DND-41 (cell line): ENCODE results near the gene MAGEF1.

Experiments used
- ATAC-seq: fragments of 200-7000 bp; cut with Tn5 transposase; 3 replicates; pipeline ENCODE4 v1.9.1; 2021; ENCODE audit warnings: low read depth; ENCODE audit not compliant: insufficient read depth
- DNase-seq: peaks from one replicate; pipeline ENCODE4 v3.0.0-alpha.2; 2020
- H2AFZ ChIP-seq: 2 replicates; pipeline ENCODE4 v1.6.0; 2012; ENCODE audit warnings: low read depth, low read length
- H3K27ac ChIP-seq: 2 replicates; pipeline ENCODE4 v1.5.1; 2012; ENCODE audit warnings: low read length, inconsistent platforms
- H3K27me3 ChIP-seq: fragments of 200-600 bp; sonication (generic); 2 replicates; pipeline ENCODE4 v1.6.0; 2012; ENCODE audit warnings: low read length, mild to moderate bottlenecking, inconsistent platforms; ENCODE audit not compliant: insufficient read depth, poor library complexity
- H3K36me3 ChIP-seq: 2 replicates; pipeline ENCODE4 v1.5.1; 2012; ENCODE audit warnings: low read length, inconsistent platforms; ENCODE audit not compliant: insufficient read depth
- H3K4me1 ChIP-seq: 2 replicates; pipeline ENCODE4 v1.5.1; 2012; ENCODE audit warnings: mild to moderate bottlenecking, low read length; ENCODE audit not compliant: insufficient read depth
- H3K4me2 ChIP-seq: 2 replicates; pipeline ENCODE4 v1.6.0; 2012; ENCODE audit warnings: mild to moderate bottlenecking, moderate library complexity, low read length, inconsistent platforms; ENCODE audit not compliant: insufficient read depth
- H3K4me3 ChIP-seq, 2 experiments: fragments of 200-600 bp in 1 of 2; shearing (Covaris generic) in 1 of 2; 2 replicates each; pipeline ENCODE4 v1.5.1; 2012 to 2016; ENCODE audit warnings: inconsistent platforms in 2 of 2, low read length in 2 of 2, mild to moderate bottlenecking in 2 of 2, low read depth in 1 of 2, moderate library complexity in 1 of 2
- H3K79me2 ChIP-seq: 2 replicates; pipeline ENCODE4 v1.6.0; 2012; ENCODE audit warnings: low read length, inconsistent platforms; ENCODE audit not compliant: insufficient read depth
- H3K9ac ChIP-seq: 2 replicates; pipeline ENCODE4 v1.6.0; 2012; ENCODE audit warnings: low read depth, mild to moderate bottlenecking, inconsistent platforms, low read length, moderate library complexity
- H3K9me3 ChIP-seq: 2 replicates; pipeline ENCODE4 v1.5.1; 2012; ENCODE audit warnings: low read length, moderate library complexity, mild to moderate bottlenecking, inconsistent platforms; ENCODE audit not compliant: insufficient read depth, severe bottlenecking
- H4K20me1 ChIP-seq: 2 replicates; pipeline ENCODE4 v1.6.0; 2012; ENCODE audit warnings: low read length; ENCODE audit not compliant: insufficient read depth
- CTCF ChIP-seq: IDR thresholded peaks from 2 replicates; pipeline ENCODE4 v1.5.1; 2012; ENCODE audit warnings: borderline replicate concordance, low read length, moderate library complexity, mild to moderate bottlenecking; ENCODE audit not compliant: poor library complexity, severe bottlenecking; ENCODE audit errors: extremely low read depth
- EZH2 ChIP-seq: IDR thresholded peaks from 3 replicates; pipeline ENCODE4 v1.6.1; 2012; ENCODE audit warnings: borderline replicate concordance, low read depth, mild to moderate bottlenecking, moderate library complexity, low read length, inconsistent platforms; ENCODE audit not compliant: severe bottlenecking

Gene MAGEF1

GRCh38 chr3:184669578-184669977 is 42.3 kb downstream of the MAGEF1 start:
- no peak overlapping the region for H3K4me3 ChIP-seq
- H3K79me2 ChIP-seq: no peaks in the 10 kb centered on the region
- no peaks in the 10 kb centered on the region for H4K20me1 ChIP-seq
- H2AFZ ChIP-seq: no peak overlapping the region
- no peaks in the 10 kb centered on the region for H3K36me3 ChIP-seq
- H3K4me1 ChIP-seq: no peaks in the 10 kb centered on the region
- H3K27ac ChIP-seq: no peak overlapping the region
- ATAC-seq (no peak), DNase-seq (no peak)
- H3K9ac ChIP-seq: no peak overlapping the region
- H3K9me3 ChIP-seq: no peaks in the 10 kb centered on the region
- H3K4me2 ChIP-seq: no peak overlapping the region
- no peaks in the 10 kb centered on the region for H3K27me3 ChIP-seq
- TF ChIP-seq CTCF: no peak
- TF ChIP-seq EZH2: no peak

- no peaks in the 10 kb centered on the region for H3K79me2 ChIP-seq
- no peak for DNase-seq
- no peak overlapping the region for H3K27ac ChIP-seq
- no peaks in the 10 kb centered on the region for H3K27me3 ChIP-seq
- no peaks in the 10 kb centered on the region for H3K36me3 ChIP-seq
- no peak for ATAC-seq
- no peak for TF ChIP-seq CTCF
- TF ChIP-seq EZH2: no peak
- no peak overlapping the region for H2AFZ ChIP-seq
- no peaks in the 10 kb centered on the region for H3K9me3 ChIP-seq
- H3K4me3 ChIP-seq: no peak overlapping the region
- no peaks in the 10 kb centered on the region for H3K4me1 ChIP-seq
- H4K20me1 ChIP-seq: no peaks in the 10 kb centered on the region
- H3K4me2 ChIP-seq: no peak overlapping the region
- H3K9ac ChIP-seq: no peak overlapping the region
Observed at GRCh38 chr3:184666442-184666841, 45.4 kb downstream of the MAGEF1 start.

GRCh38 chr3:184665101-184665500 is 46.8 kb downstream of the MAGEF1 start:
- DNase-seq: no peak
- no peak for ATAC-seq
- H4K20me1 ChIP-seq: no peaks in the 10 kb centered on the region
- no peak for TF ChIP-seq EZH2
- no peak for TF ChIP-seq CTCF
- no peaks in the 10 kb centered on the region for H3K27me3 ChIP-seq
- no peaks in the 10 kb centered on the region for H3K4me1 ChIP-seq
- no peak overlapping the region for H3K4me2 ChIP-seq
- no peaks in the 10 kb centered on the region for H3K79me2 ChIP-seq
- H3K4me3 ChIP-seq: no peak overlapping the region
- no peaks in the 10 kb centered on the region for H3K9me3 ChIP-seq
- H3K27ac ChIP-seq: no peak overlapping the region
- H2AFZ ChIP-seq: no peak overlapping the region
- H3K36me3 ChIP-seq: no peaks in the 10 kb centered on the region
- no peak overlapping the region for H3K9ac ChIP-seq

GRCh38 chr3:184663756-184664155 is 48.1 kb downstream of the MAGEF1 start:
- H3K4me2 ChIP-seq: no peak overlapping the region
- no peak overlapping the region for H3K27ac ChIP-seq
- H3K27me3 ChIP-seq: no peaks in the 10 kb centered on the region
- H3K9me3 ChIP-seq: no peaks in the 10 kb centered on the region
- TF ChIP-seq CTCF: no peak
- no peaks in the 10 kb centered on the region for H4K20me1 ChIP-seq
- no peaks in the 10 kb centered on the region for H3K36me3 ChIP-seq
- ATAC-seq: no peak
- H3K9ac ChIP-seq: no peak overlapping the region
- DNase-seq: no peak
- H3K4me1 ChIP-seq: no peaks in the 10 kb centered on the region
- no peak overlapping the region for H3K4me3 ChIP-seq
- H2AFZ ChIP-seq: no peak overlapping the region
- no peaks in the 10 kb centered on the region for H3K79me2 ChIP-seq
